H1 (cell line): ENCODE measurements around the gene BRMS1L. TPM values are rescaled to one million over a fixed set of nuclear protein-coding genes. Genes with fewer than 3 reads are reported as not detected.

Source experiments
- CTCF ChIA-PET: fragments of 300-600 bp; sonication (Branson Sonifier 250); formaldehyde crosslinking; loops from one replicate; lab custom pipeline; 2021; ENCODE audit not compliant: partially characterized antibody; lab: Charles Lee
- POLR2A ChIA-PET: fragments of 300-600 bp; sonication (Branson Sonifier 250); formaldehyde crosslinking; loops from one replicate; lab custom pipeline; 2021; ENCODE audit warnings: inconsistent platforms; ENCODE audit not compliant: partially characterized antibody; lab: Charles Lee
- DNase-seq, 2 experiments: peaks; one replicate each; pipeline versions ENCODE4 v3.0.0 to v3.0.0-alpha.2; 2010 to 2022; ENCODE audit warnings: low spot score in 2 of 2, low read depth in 1 of 2, mixed read lengths in 1 of 2
- FAIRE-seq: peaks from 2 replicates; lab custom pipeline; 2011; peaks lifted over from hg19 to GRCh38; lab: Jason Lieb, UNC
- H2AFZ ChIP-seq: 2 replicates; pipeline ENCODE4 v1.8.1; 2012; ENCODE audit warnings: low read length, inconsistent platforms
- H2AK5ac ChIP-seq: 2 replicates; pipeline ENCODE4 v1.6.1; 2013; ENCODE audit warnings: low read depth, low read length
- H2BK120ac ChIP-seq: replicated peaks from 2 replicates; pipeline ENCODE3; 2013; ENCODE audit warnings: low read depth, low read length, inconsistent platforms
- H2BK12ac ChIP-seq: 2 replicates; pipeline ENCODE4 v1.6.1; 2013; ENCODE audit warnings: low read depth, low read length
- H2BK15ac ChIP-seq: 2 replicates; pipeline ENCODE4 v1.6.1; 2013; ENCODE audit warnings: low read length
- H2BK20ac ChIP-seq: 2 replicates; pipeline ENCODE4 v1.6.1; 2013; ENCODE audit warnings: low read length
- H2BK5ac ChIP-seq: 2 replicates; pipeline ENCODE4 v1.6.1; 2013; ENCODE audit warnings: low read depth, low read length
- H3K14ac ChIP-seq: 2 replicates; pipeline ENCODE4 v1.6.1; 2013; ENCODE audit warnings: inconsistent platforms; ENCODE audit not compliant: insufficient read length
- H3K18ac ChIP-seq: 2 replicates; pipeline ENCODE4 v1.6.1; 2013; ENCODE audit warnings: low read length; ENCODE audit errors: extremely low read depth
- H3K23ac ChIP-seq: 2 replicates; pipeline ENCODE4 v1.6.1; 2013; ENCODE audit warnings: inconsistent platforms; ENCODE audit not compliant: insufficient read length
- H3K23me2 ChIP-seq: 2 replicates; pipeline ENCODE4 v1.6.1; 2013; ENCODE audit warnings: low read depth, low read length
- H3K27ac ChIP-seq: 2 replicates; pipeline ENCODE4 v1.6.1; 2011; ENCODE audit warnings: low read depth, low read length, inconsistent platforms
- H3K27me3 ChIP-seq, 4 experiments: replicated peaks in 1 of 4; 1 replicate in 1 of 4; 2 replicates in 3 of 4; pipeline versions ENCODE4 v1.6.1 to v1.8.1; 2011 to 2013; ENCODE audit warnings: low read length in 3 of 4, mild to moderate bottlenecking in 3 of 4, inconsistent platforms in 2 of 4, mixed read lengths in 2 of 4, moderate library complexity in 1 of 4; ENCODE audit not compliant: control insufficient read depth in 3 of 4, insufficient read depth in 3 of 4; ENCODE audit errors: extremely low read depth in 1 of 4
- H3K36me3 ChIP-seq, 4 experiments: 2 replicates each; pipeline versions ENCODE4 v1.6.1 to v1.8.1; 2011 to 2013; ENCODE audit warnings: mild to moderate bottlenecking in 4 of 4, low read length in 3 of 4, moderate library complexity in 2 of 4, control low read depth in 1 of 4, inconsistent platforms in 1 of 4; ENCODE audit not compliant: insufficient read depth in 4 of 4, control insufficient read depth in 2 of 4
- H3K4ac ChIP-seq: replicated peaks from 2 replicates; pipeline ENCODE3; 2013; ENCODE audit warnings: low read length, low read depth, mixed read lengths, inconsistent platforms; ENCODE audit not compliant: insufficient read length
- H3K4me1 ChIP-seq, 4 experiments: replicated peaks in 1 of 4; 1 replicate in 1 of 4; 2 replicates in 3 of 4; pipeline versions ENCODE4 v1.6.1 to v1.8.1; 2011 to 2013; ENCODE audit warnings: low read length in 3 of 4, inconsistent platforms in 2 of 4, mixed read lengths in 1 of 4; ENCODE audit not compliant: insufficient read depth in 4 of 4, control insufficient read depth in 3 of 4
- H3K4me2 ChIP-seq, 2 experiments: 2 replicates each; pipeline versions ENCODE4 v1.6.1 to v1.8.1; 2011 to 2013; ENCODE audit warnings: low read depth in 2 of 2, low read length in 2 of 2, control low read depth in 1 of 2, inconsistent platforms in 1 of 2, mild to moderate bottlenecking in 1 of 2; ENCODE audit not compliant: insufficient read depth in 1 of 2
- H3K4me3 ChIP-seq, 4 experiments: fragments of 200-600, 300-600 bp in 1 of 4; sonication (generic), shearing (Covaris generic), sonication (Bioruptor Twin) in 1 of 4; 2 replicates each; pipeline versions ENCODE4 v1.5.1 to v1.8.1; 2011 to 2016; ENCODE audit warnings: low read length in 4 of 4, low read depth in 3 of 4, control low read depth in 2 of 4, inconsistent platforms in 2 of 4, mild to moderate bottlenecking in 2 of 4, mixed read lengths in 1 of 4, moderate library complexity in 1 of 4; ENCODE audit not compliant: insufficient read depth in 2 of 4; ENCODE audit errors: extremely low read depth in 1 of 4
- H3K56ac ChIP-seq: replicated peaks from 2 replicates; pipeline ENCODE3; 2013; ENCODE audit warnings: low read depth, mild to moderate bottlenecking, mixed read lengths, low read length, inconsistent platforms; ENCODE audit not compliant: insufficient read length
- H3K79me1 ChIP-seq: 2 replicates; pipeline ENCODE4 v1.6.1; 2013; ENCODE audit warnings: low read depth, low read length, control low read depth
- H3K79me2 ChIP-seq, 2 experiments: 2 replicates each; pipeline versions ENCODE4 v1.6.1 to v1.8.1; 2012 to 2013; ENCODE audit warnings: low read length in 2 of 2, mild to moderate bottlenecking in 2 of 2, inconsistent platforms in 1 of 2; ENCODE audit not compliant: insufficient read depth in 2 of 2, control insufficient read depth in 1 of 2
- H3K9ac ChIP-seq, 4 experiments: replicated peaks in 1 of 4; 1 replicate in 1 of 4; 2 replicates in 3 of 4; pipeline versions ENCODE4 v1.6.1 to v1.8.1; 2011 to 2013; ENCODE audit warnings: low read depth in 3 of 4, low read length in 3 of 4, control low read depth in 2 of 4, mild to moderate bottlenecking in 2 of 4, moderate library complexity in 2 of 4, inconsistent platforms in 1 of 4; ENCODE audit errors: extremely low read depth in 1 of 4
- H3K9me3 ChIP-seq, 2 experiments: 2 replicates each; pipeline versions ENCODE4 v1.6.1 to v1.8.1; 2012 to 2013; ENCODE audit warnings: mild to moderate bottlenecking in 2 of 2, moderate library complexity in 2 of 2, control low read depth in 1 of 2, inconsistent platforms in 1 of 2, low read depth in 1 of 2, low read length in 1 of 2, mixed read lengths in 1 of 2; ENCODE audit not compliant: insufficient read depth in 2 of 2
- H4K20me1 ChIP-seq, 2 experiments: replicated peaks in 1 of 2; 2 replicates each; pipeline versions ENCODE3 to v1.8.1; 2011 to 2013; ENCODE audit warnings: inconsistent platforms in 2 of 2, low read length in 2 of 2, mild to moderate bottlenecking in 1 of 2; ENCODE audit not compliant: insufficient read depth in 2 of 2, control insufficient read depth in 1 of 2
- H4K5ac ChIP-seq: 2 replicates; pipeline ENCODE4 v1.6.1; 2013; ENCODE audit warnings: low read length, low read depth, mixed read lengths, inconsistent platforms; ENCODE audit not compliant: insufficient read length
- H4K8ac ChIP-seq: 2 replicates; pipeline ENCODE4 v1.8.0; 2013; ENCODE audit warnings: mild to moderate bottlenecking, moderate library complexity, low read length, inconsistent platforms; ENCODE audit not compliant: insufficient read depth; ENCODE audit errors: extremely low read depth
- H4K91ac ChIP-seq: replicated peaks from 2 replicates; pipeline ENCODE3; 2013; ENCODE audit warnings: low read length, mixed read lengths, inconsistent platforms; ENCODE audit not compliant: insufficient read length
- KDM5A ChIP-seq: fragments of 200-600 bp; IDR thresholded peaks from 2 replicates; pipeline ENCODE4 v1.7.1; 2012; ENCODE audit warnings: mild to moderate bottlenecking, low read length, inconsistent platforms, mixed read lengths
- NRF1 ChIP-seq: IDR thresholded peaks from 2 replicates; pipeline ENCODE4 v1.6.1; 2011; ENCODE audit warnings: mild to moderate bottlenecking, low read depth, low read length, improper control_type of control experiment
- RAD21 ChIP-seq, 2 experiments: IDR thresholded peaks in 1 of 2; conservative IDR thresholded peaks in 1 of 2; 2 replicates each; pipeline ENCODE4 v1.6.1; 2011; ENCODE audit warnings: low read depth in 2 of 2, low read length in 2 of 2, improper control_type of control experiment in 1 of 2, inconsistent platforms in 1 of 2, mild to moderate bottlenecking in 1 of 2, moderate library complexity in 1 of 2
- RFX5 ChIP-seq: IDR thresholded peaks from 2 replicates; pipeline ENCODE4 v1.6.1; 2011; ENCODE audit warnings: low read depth, low read length, improper control_type of control experiment, borderline replicate concordance
- TAF7 ChIP-seq: optimal IDR thresholded peaks from 2 replicates; pipeline ENCODE3; 2011; ENCODE audit warnings: low read depth, mild to moderate bottlenecking, inconsistent platforms, low read length, moderate library complexity, borderline replicate concordance
- USF2 ChIP-seq: IDR thresholded peaks from 2 replicates; pipeline ENCODE4 v1.6.1; 2011; ENCODE audit warnings: low read length, improper control_type of control experiment
- WGBS, 2 experiments: shearing (Covaris generic) in 1 of 2; methylation state at CpG; one replicate each; pipeline versions ENCODE4 v1.1.6 to v1.1.7; 2013 to 2015; ENCODE audit warnings: low lambda C conversion rate in 2 of 2, mixed read lengths in 2 of 2, inconsistent platforms in 1 of 2, low coverage in 1 of 2, missing lambda C conversion rate in 1 of 2; ENCODE audit not compliant: insufficient replicate concordance in 2 of 2, insufficient coverage in 1 of 2, insufficient read length in 1 of 2; ENCODE audit errors: extremely low coverage in 1 of 2, missing lambda C conversion rate in 1 of 2; 5-methylcytosine and 5-hydroxymethylcytosine counted together
- polyA plus RNA-seq, 7 experiments: library from polyadenylated mRNA; depleted of rRNA in 3 of 7; stranded (reverse) in 5 of 7; unstranded in 2 of 7; fragments of >200 nt in 5 of 7; fragments of 200-250 nt in 2 of 7; gene quantifications; 1 replicate in 5 of 7; 2 replicates in 1 of 7; 4 replicates in 1 of 7; pipeline versions ENCODE4 v1.2.1 to v1.2.3, GENCODE V29; 2011 to 2013; ENCODE audit warnings: missing spikeins in 2 of 7, mixed read lengths in 2 of 7
- total RNA-seq: library from RNA; stranded (reverse); fragmentation: NEBNext Ultra II Directional; extraction: Animal tissue kit (Norgen Biotek cat#: 25700); gene quantifications from 2 replicates; pipeline ENCODE4 v1.2.1, GENCODE V29; 2021

BRMS1L gene
- total and polyA plus RNA-seq, 2 of the 8 experiments (the other 6 are each of a cell fraction or from before 2014, with no cell fraction given) = 4.4 to 10.9 TPM

GRCh38 chr14:35835208-35835982 is 9.3 kb downstream of the BRMS1L start:
- no peak overlapping the region for H3K4me3 ChIP-seq
- no peak overlapping the region for H3K23ac ChIP-seq
- FAIRE-seq (no peak), DNase-seq (no peak)
- WGBS, 2 experiments = 83% methylated on average over 5 of the region's 5 CpGs; no CpG with 5 or more reads in 1 of the 2 experiments
- no peak overlapping the region for H3K56ac ChIP-seq
- H3K4ac ChIP-seq = no peak overlapping the region
- no peak overlapping the region for H3K27ac ChIP-seq
- no peaks in the 10 kb centered on the region for H3K4me1 ChIP-seq
- H2BK5ac ChIP-seq = no peak overlapping the region
- H2BK12ac ChIP-seq = no peak overlapping the region
- no peaks in the 10 kb centered on the region for H3K27me3 ChIP-seq
- no peak overlapping the region for H2BK120ac ChIP-seq
- H3K36me3 ChIP-seq = peaks cover 0 to 27% (median 8%) of the 10 kb centered on the region in 4 experiments; a peak in 2 of 8 replicates
- H3K14ac ChIP-seq = no peak overlapping the region
- peaks cover 0 to 1% of the 10 kb centered on the region in 2 experiments for H4K20me1 ChIP-seq
- no peaks in the 10 kb centered on the region for H3K79me1 ChIP-seq
- no peak overlapping the region for H2AFZ ChIP-seq
- no peak overlapping the region for H4K91ac ChIP-seq
- H3K9ac ChIP-seq = no peak overlapping the region
- H2AK5ac ChIP-seq = no peak overlapping the region
- H2BK20ac ChIP-seq = no peak overlapping the region
- H3K79me2 ChIP-seq = no peaks in the 10 kb centered on the region
- POLR2A ChIA-PET = interaction anchor here (1.6 to 2.1 kb wide), 2 partner anchors 9 to 11 kb away, joined by 3 to 9 read pairs; partner anchors contain the start of gene BRMS1L
- no peaks in the 10 kb centered on the region for H3K9me3 ChIP-seq
- H4K8ac ChIP-seq = no peak overlapping the region
- H2BK15ac ChIP-seq = no peak overlapping the region
- no peak overlapping the region for H4K5ac ChIP-seq
- H3K4me2 ChIP-seq = no peak overlapping the region
- no peaks in the 10 kb centered on the region for H3K23me2 ChIP-seq
- H3K18ac ChIP-seq = no peak overlapping the region
- no peak for TF ChIP-seq USF2
- no peak for TF ChIP-seq KDM5A
- TF ChIP-seq RFX5 = no peak
- no peak for TF ChIP-seq NRF1
- TF ChIP-seq RAD21 (IDR thresholded peaks at IDR 0.05 in 1 of 2, conservative IDR thresholded peaks at IDR 0.05 in 1 of 2; ENCODE audit: low read depth in 2 of 2, low read length in 2 of 2) = no peak
- no peak for TF ChIP-seq TAF7
- CTCF ChIA-PET = interaction anchor here (0.7 kb wide), 1 partner anchor 57 kb away, joined by 3 read pairs; no protein-coding TSS in a partner anchor
